Adrenal gland (tissue), 12 donors: ENCODE data around the gene LASP1. TPM values are rescaled to one million over a fixed set of nuclear protein-coding genes. Genes with fewer than 3 reads are reported as not detected.
"Not testable (repeated sequence)": the region's sequence is repeated elsewhere in the genome, so short reads cannot be mapped to it uniquely, and the experiment has no call there.

Experiments used
- DNase-seq, 7 donors: peaks; one replicate each; pipeline ENCODE4 v3.0.0-alpha.2; 2019 to 2020
- H3K27ac ChIP-seq, 5 donors: fragments of 200-600 bp; sonication (generic) in 4 of 5; 1 replicate in 3 of 5; 2 replicates in 2 of 5; pipeline versions ENCODE4 v1.5.1 to v1.8.0; 2016 to 2020; ENCODE audit warnings: mild to moderate bottlenecking in 1 of 5
- H3K27me3 ChIP-seq: fragments of 200-600 bp; 2 replicates; pipeline ENCODE4 v1.8.0; 2021
- H3K36me3 ChIP-seq, 2 donors: fragments of 200-600 bp; replicated peaks in 1 of 2; 1 replicate in 1 of 2; 2 replicates in 1 of 2; pipeline versions ENCODE4 v1.5.1 to v1.8.0; 2018 to 2022
- H3K4me1 ChIP-seq, 2 donors: fragments of 200-600 bp; replicated peaks in 1 of 2; 1 replicate in 1 of 2; 2 replicates in 1 of 2; pipeline versions ENCODE4 v1.5.1 to v1.8.0; 2018 to 2021
- H3K4me3 ChIP-seq, 4 donors: fragments of 200-600 bp; sonication (generic) in 3 of 4; one replicate each; pipeline ENCODE4 v1.5.1; 2016 to 2018
- H3K9me3 ChIP-seq, 3 donors: fragments of 200-600 bp; sonication (generic) in 1 of 3; replicated peaks in 1 of 3; 1 replicate in 2 of 3; 2 replicates in 1 of 3; pipeline versions ENCODE4 v1.5.1 to v1.8.0; 2016 to 2021
- CTCF ChIP-seq, 6 experiments: fragments of 450-650 bp in 4 of 6; fragments of 200-600 bp in 2 of 6; sonication (generic) in 1 of 6; IDR thresholded peaks; 1 replicate in 5 of 6; 2 replicates in 1 of 6; pipeline versions ENCODE4 v1.5.1 to v1.8.0; 2016 to 2021; ENCODE audit warnings: antibody characterized with exemption in 6 of 6, mild to moderate bottlenecking in 2 of 6, moderate library complexity in 1 of 6
- POLR2A ChIP-seq, 2 donors: fragments of 450-650 bp; IDR thresholded peaks; one replicate each; pipeline ENCODE4 v1.6.1; 2017; ENCODE audit warnings: antibody characterized with exemption in 2 of 2, mild to moderate bottlenecking in 2 of 2, moderate library complexity in 1 of 2
- WGBS, 4 donors: extraction: QIAGEN DNeasy Blood & Tissue Kit in 2 of 4; methylation state at CpG; one replicate each; pipeline versions ENCODE4 v1.1.5 to v1.1.7; 2013 to 2017; 5-methylcytosine and 5-hydroxymethylcytosine counted together
- intact Hi-C, 2 donors: fragments of 100-400 bp; cut with DNase I; formaldehyde crosslinking; loops; one replicate each; pipeline versions ENCODE4 v1.14.1 to v1.15.0; 2022 to 2023
- polyA plus RNA-seq, 3 donors: library from polyadenylated mRNA; stranded (reverse); fragments of 200-250 nt in 2 of 3; fragments of 350-450 nt in 1 of 3; fragmentation: Illumina TruSeq in 1 of 3; extraction: RNeasy Lipid Tissue Mini Kit (QIAGEN cat#74804) in 1 of 3; gene quantifications; one replicate each; pipeline ENCODE4 v1.2.3, GENCODE V29; 2013 to 2014
- total RNA-seq, 9 donors: library from RNA; depleted of rRNA in 4 of 9; stranded (reverse); fragments of >200 nt in 4 of 9; fragments of 120-200 nt in 1 of 9; fragmentation: NEBNext Ultra II Directional in 1 of 9; extraction: Animal tissue kit (Norgen Biotek cat#: 25700) in 1 of 9; gene quantifications; one replicate each; pipeline versions ENCODE4 v1.1.0 to v1.2.4, GENCODE V29; 2013 to 2023
- donor health status: healthy with polysubstance abuse.
- donor health status: Bipolar disorder and iron deficiency.
- donor health status: DM: yes; HTN: yes; CAD: no.
- donor health status: DM: no; HTN: no; CAD: no.
- donor health status: DM: no; HTN: no; CAD: no.
- donor health status: DM: yes; HTN: yes; CAD: no.

Gene LASP1
- total and polyA plus RNA-seq, 12 donors, result 36.3 to 123 (median 88.0) TPM

DNA sequence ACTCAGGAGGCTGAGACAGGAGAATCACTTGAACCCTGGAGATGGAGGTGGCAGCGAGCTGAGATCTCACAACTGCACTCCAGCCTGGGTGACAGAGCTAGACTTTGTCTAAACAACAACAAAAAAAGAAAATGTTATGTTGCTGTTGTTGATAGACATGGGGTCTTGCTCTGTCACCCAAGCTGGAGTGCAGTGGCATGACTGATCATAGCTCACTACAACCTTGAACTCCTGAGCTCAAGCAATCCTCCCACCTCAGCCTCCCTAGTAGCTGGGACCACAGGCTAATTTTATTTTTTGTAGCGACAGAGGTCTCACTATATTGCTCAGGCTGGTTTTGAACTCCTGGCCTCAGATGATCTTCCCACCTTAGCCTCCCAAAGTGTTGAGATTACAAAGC is 77.3 kb downstream of the LASP1 start:
- H3K4me1 ChIP-seq, result no peaks in the 10 kb centered on the region
- no peak for TF ChIP-seq POLR2A (IDR thresholded peaks at IDR 0.05)
- TF ChIP-seq CTCF (IDR thresholded peaks at IDR 0.05), result no peak
- no peak overlapping the region for H3K4me3 ChIP-seq
- 83 to 91% (median 89%) methylated on average over 2 of the region's 2 CpGs for WGBS, 4 donors
- no peak overlapping the region for H3K27ac ChIP-seq
- intact Hi-C loops, result no loop called here
- no peak for DNase-seq
- H3K9me3 ChIP-seq, result no peaks in the 10 kb centered on the region
- H3K36me3 ChIP-seq, result no peaks in the 10 kb centered on the region
- H3K27me3 ChIP-seq, result no peaks in the 10 kb centered on the region

- H3K27me3 ChIP-seq, H3K4me1 ChIP-seq, DNase-seq, H3K9me3 ChIP-seq, H3K4me3 ChIP-seq, H3K27ac ChIP-seq, H3K36me3 ChIP-seq, intact Hi-C loops: not testable (repeated sequence)
- 87 to 92% (median 88%) methylated on average over 7 of the region's 7 CpGs for WGBS, 4 donors
Measured at GRCh38 chr17:38953800-38954199, 83.9 kb downstream of the LASP1 start.

GRCh38 chr17:38958326-38958725 is 88.5 kb downstream of the LASP1 start:
- Histone ChIP-seq H3K9me3 (no peaks in the 10 kb centered on the region), H3K4me3 (no peak overlapping the region), H3K4me1 (no peaks in the 10 kb centered on the region), H3K27me3 (no peaks in the 10 kb centered on the region), H3K36me3 (no peaks in the 10 kb centered on the region), H3K27ac (no peak overlapping the region)
- no peak for DNase-seq
- intact Hi-C loops, result no loop called here
- TF ChIP-seq CTCF (IDR thresholded peaks at IDR 0.05) (no peak), POLR2A (IDR thresholded peaks at IDR 0.05) (no peak)
- WGBS, 4 donors, result 5 to 15% (median 7%) methylated on average over 1 of the region's 1 CpG

DNA sequence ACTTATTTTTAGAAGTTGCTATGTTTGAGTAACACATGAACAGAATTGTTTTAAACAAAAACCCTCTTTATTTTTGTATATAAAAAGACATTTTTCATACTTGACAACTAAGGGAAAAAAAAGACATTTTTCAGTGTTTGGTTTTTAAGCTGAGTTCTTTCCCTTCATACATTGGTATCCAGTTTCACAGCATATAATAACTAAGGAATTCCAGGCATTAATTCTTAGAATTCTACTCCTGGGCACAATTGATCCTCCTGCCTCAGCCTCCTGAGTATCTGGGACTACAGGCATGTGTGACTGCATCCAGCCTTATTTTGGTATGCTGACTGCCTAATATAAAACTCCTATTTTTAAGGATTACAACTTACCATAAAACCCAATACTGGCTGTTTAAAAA is 88.9 kb downstream of the LASP1 start:
- Histone ChIP-seq H3K4me3 (no peak overlapping the region), H3K36me3 (no peaks in the 10 kb centered on the region), H3K27me3 (no peaks in the 10 kb centered on the region), H3K27ac (no peak overlapping the region), H3K9me3 (no peaks in the 10 kb centered on the region), H3K4me1 (no peaks in the 10 kb centered on the region)
- intact Hi-C loops, result no loop called here
- TF ChIP-seq POLR2A (IDR thresholded peaks at IDR 0.05) (no peak), CTCF (IDR thresholded peaks at IDR 0.05) (no peak)
- no peak for DNase-seq

- no peak for DNase-seq
- WGBS, 4 donors, result 70 to 83% (median 77%) methylated on average over 3 of the region's 3 CpGs
- Histone ChIP-seq H3K9me3 (no peaks in the 10 kb centered on the region), H3K4me3 (no peak overlapping the region), H3K36me3 (no peaks in the 10 kb centered on the region), H3K27me3 (no peaks in the 10 kb centered on the region), H3K27ac (no peak overlapping the region), H3K4me1 (no peaks in the 10 kb centered on the region)
- intact Hi-C loops, result no loop called here
- TF ChIP-seq POLR2A (IDR thresholded peaks at IDR 0.05) (no peak), CTCF (IDR thresholded peaks at IDR 0.05) (no peak)
Measured at GRCh38 chr17:38959508-38959907, 89.7 kb downstream of the LASP1 start.
